Endodermal cell (in vitro differentiated cells): ENCODE data around the gene CYP2F1. TPM values are rescaled to one million over a fixed set of nuclear protein-coding genes. Genes with fewer than 3 reads are reported as not detected.
"Not testable (repeated sequence)": the region's sequence is repeated elsewhere in the genome, so short reads cannot be mapped to it uniquely, and the experiment has no call there.

ENCODE experiments used
- DNase-seq: peaks from one replicate; pipeline ENCODE4 v3.0.0-alpha.2; 2017
- H3K27ac ChIP-seq: 2 replicates; pipeline ENCODE4 v1.5.1; 2013; ENCODE audit warnings: mild to moderate bottlenecking, low read depth, low read length, moderate library complexity
- H3K27me3 ChIP-seq: 2 replicates; pipeline ENCODE4 v1.6.1; 2013; ENCODE audit warnings: mild to moderate bottlenecking, low read length, moderate library complexity; ENCODE audit not compliant: insufficient read depth, control insufficient read depth, poor library complexity, severe bottlenecking
- H3K36me3 ChIP-seq: 2 replicates; pipeline ENCODE4 v1.7.0; 2013; ENCODE audit warnings: mild to moderate bottlenecking, low read length, moderate library complexity; ENCODE audit not compliant: control insufficient read depth, insufficient read depth
- H3K4me1 ChIP-seq: one replicate; pipeline ENCODE4 v1.7.0; 2013; ENCODE audit warnings: low read length; ENCODE audit not compliant: control insufficient read depth, insufficient read depth
- H3K4me3 ChIP-seq: 2 replicates; pipeline ENCODE4 v1.5.1; 2013; ENCODE audit warnings: mild to moderate bottlenecking, low read length, moderate library complexity
- H3K9ac ChIP-seq: 2 replicates; pipeline ENCODE4 v1.6.1; 2013; ENCODE audit warnings: mild to moderate bottlenecking, low read length, moderate library complexity; ENCODE audit not compliant: poor library complexity, severe bottlenecking; ENCODE audit errors: extremely low read depth
- H3K9me3 ChIP-seq: 2 replicates; pipeline ENCODE4 v1.6.1; 2013; ENCODE audit warnings: mild to moderate bottlenecking, low read length, moderate library complexity; ENCODE audit not compliant: control insufficient read depth
- H3K27ac Mint-ChIP-seq: 2 replicates; pipeline ENCODE4 v1.8.0; 2020; ENCODE audit warnings: mixed read lengths
- H3K27me3 Mint-ChIP-seq: 2 replicates; pipeline ENCODE4 v1.8.0; 2021; ENCODE audit warnings: mild to moderate bottlenecking, mixed read lengths; ENCODE audit not compliant: insufficient read depth
- H3K36me3 Mint-ChIP-seq: 2 replicates; pipeline ENCODE4 v1.8.0; 2020; ENCODE audit warnings: low read depth, mixed read lengths
- H3K4me1 Mint-ChIP-seq: 2 replicates; pipeline ENCODE4 v1.8.0; 2020; ENCODE audit warnings: mixed read lengths
- H3K4me3 Mint-ChIP-seq: 2 replicates; pipeline ENCODE4 v1.8.0; 2020; ENCODE audit warnings: mild to moderate bottlenecking, moderate library complexity, mixed read lengths
- H3K9me3 Mint-ChIP-seq: 2 replicates; pipeline ENCODE4 v1.8.0; 2020; ENCODE audit warnings: mild to moderate bottlenecking, mixed read lengths
- CTCF ChIP-seq: fragments of 200-600 bp; sonication (generic); conservative IDR thresholded peaks from 2 replicates; pipeline ENCODE4 v1.5.0; 2021; ENCODE audit warnings: antibody characterized with exemption, mild to moderate bottlenecking
- WGBS, 2 experiments: methylation state at CpG; one replicate each; pipeline versions ENCODE4 v1.1.5 to v1.1.7; 2013; ENCODE audit warnings: missing lambda C conversion rate in 2 of 2, mixed read lengths in 1 of 2; ENCODE audit not compliant: insufficient coverage in 1 of 2, insufficient read length in 1 of 2; 5-methylcytosine and 5-hydroxymethylcytosine counted together
- total RNA-seq, 2 donors: library from RNA; stranded (reverse); fragmentation: NEBNext Ultra II Directional in 1 of 2; extraction: Animal tissue kit (Norgen Biotek cat#: 25700) in 1 of 2; gene quantifications; 2 replicates in 1 of 2; 3 replicates in 1 of 2; pipeline ENCODE4 v1.2.1, GENCODE V29; 2021

CYP2F1 gene
- total RNA-seq, 2 donors from 2014 or later = not detected

GRCh38 chr19:41126765-41127203, 12.6 kb downstream of the CYP2F1 start:
- H3K4me3 Mint-ChIP-seq, H3K36me3 Mint-ChIP-seq, H3K4me1 Mint-ChIP-seq, H3K27ac Mint-ChIP-seq, H3K4me3 ChIP-seq, H3K27ac ChIP-seq, H3K4me1 ChIP-seq, H3K9me3 Mint-ChIP-seq, H3K36me3 ChIP-seq, H3K9me3 ChIP-seq, H3K9ac ChIP-seq: not testable (repeated sequence)
- H3K27me3 ChIP-seq = peaks cover 18% of the 10 kb centered on the region
- 67 to 82% methylated on average over 1 of the region's 2 CpGs for WGBS, 2 experiments
- peak; percentile 89 for TF ChIP-seq CTCF
- peaks cover 43% of the 10 kb centered on the region for H3K27me3 Mint-ChIP-seq
- DNase-seq = peak; percentile 83

GRCh38 chr19:41127362-41127761, 13.1 kb downstream of the CYP2F1 start:
- peaks cover 49% of the 10 kb centered on the region for H3K27me3 Mint-ChIP-seq
- not testable (repeated sequence) for H3K4me1 ChIP-seq, H3K4me1 Mint-ChIP-seq, H3K9me3 Mint-ChIP-seq, H3K27ac ChIP-seq, H3K36me3 ChIP-seq, H3K9ac ChIP-seq, H3K9me3 ChIP-seq, H3K4me3 ChIP-seq, DNase-seq, H3K36me3 Mint-ChIP-seq
- 75 to 77% methylated on average over 4 to 7 of the region's 7 CpGs for WGBS, 2 experiments
- peak overlapping the region; percentile 40 for H3K4me3 Mint-ChIP-seq
- peak overlapping the region; percentile 12 for H3K27ac Mint-ChIP-seq
- peaks cover 22% of the 10 kb centered on the region for H3K27me3 ChIP-seq

- not testable (repeated sequence) for H3K4me3 ChIP-seq, H3K4me1 ChIP-seq, H3K9ac ChIP-seq, H3K9me3 ChIP-seq, H3K4me1 Mint-ChIP-seq, H3K36me3 Mint-ChIP-seq, H3K27ac ChIP-seq, H3K36me3 ChIP-seq, H3K9me3 Mint-ChIP-seq
- H3K27me3 ChIP-seq = peaks cover 27% of the 10 kb centered on the region
- peak; percentile 91 for DNase-seq
- Mint-ChIP-seq H3K27ac (peak overlapping the region; percentile 12), H3K4me3 (peak overlapping the region; percentile 40), H3K27me3 (peaks cover 54% of the 10 kb centered on the region)
- 0 to 5% methylated on average over 3 to 26 of the region's 29 CpGs for WGBS, 2 experiments
- TF ChIP-seq CTCF = peak; percentile 66
These were observed 13.6 kb downstream of the CYP2F1 start for GRCh38 chr19:41127801-41128300.

GRCh38 chr19:41128692-41129091, 14.5 kb downstream of the CYP2F1 start:
- Mint-ChIP-seq H3K27me3 (peaks cover 61% of the 10 kb centered on the region), H3K4me1 (peaks cover 7% of the 10 kb centered on the region), H3K36me3 (no peaks in the 10 kb centered on the region), H3K27ac (no peak overlapping the region), H3K9me3 (peaks cover 3% of the 10 kb centered on the region), H3K4me3 (no peak overlapping the region)
- no peak for DNase-seq
- no peaks in the 10 kb centered on the region for H3K36me3 ChIP-seq
- H3K9me3 ChIP-seq = no peaks in the 10 kb centered on the region
- no peak overlapping the region for H3K9ac ChIP-seq
- WGBS, 2 experiments = 79 to 87% methylated on average over 5 to 6 of the region's 6 CpGs
- no peaks in the 10 kb centered on the region for H3K4me1 ChIP-seq
- no peak overlapping the region for H3K27ac ChIP-seq
- peaks cover 30% of the 10 kb centered on the region for H3K27me3 ChIP-seq
- TF ChIP-seq CTCF = no peak
- H3K4me3 ChIP-seq = no peak overlapping the region
